Endodermal cell (in vitro differentiated cells): ENCODE results near the gene TMTC1. TPM values are rescaled to one million over a fixed set of nuclear protein-coding genes. Genes with fewer than 3 reads are reported as not detected.

Source experiments
- DNase-seq: peaks from one replicate; pipeline ENCODE4 v3.0.0-alpha.2; 2017
- H3K27ac ChIP-seq: 2 replicates; pipeline ENCODE4 v1.5.1; 2013; ENCODE audit warnings: mild to moderate bottlenecking, low read depth, low read length, moderate library complexity
- H3K27me3 ChIP-seq: 2 replicates; pipeline ENCODE4 v1.6.1; 2013; ENCODE audit warnings: mild to moderate bottlenecking, low read length, moderate library complexity; ENCODE audit not compliant: insufficient read depth, control insufficient read depth, poor library complexity, severe bottlenecking
- H3K36me3 ChIP-seq: 2 replicates; pipeline ENCODE4 v1.7.0; 2013; ENCODE audit warnings: mild to moderate bottlenecking, low read length, moderate library complexity; ENCODE audit not compliant: control insufficient read depth, insufficient read depth
- H3K4me1 ChIP-seq: one replicate; pipeline ENCODE4 v1.7.0; 2013; ENCODE audit warnings: low read length; ENCODE audit not compliant: control insufficient read depth, insufficient read depth
- H3K4me3 ChIP-seq: 2 replicates; pipeline ENCODE4 v1.5.1; 2013; ENCODE audit warnings: mild to moderate bottlenecking, low read length, moderate library complexity
- H3K9ac ChIP-seq: 2 replicates; pipeline ENCODE4 v1.6.1; 2013; ENCODE audit warnings: mild to moderate bottlenecking, low read length, moderate library complexity; ENCODE audit not compliant: poor library complexity, severe bottlenecking; ENCODE audit errors: extremely low read depth
- H3K9me3 ChIP-seq: 2 replicates; pipeline ENCODE4 v1.6.1; 2013; ENCODE audit warnings: mild to moderate bottlenecking, low read length, moderate library complexity; ENCODE audit not compliant: control insufficient read depth
- H3K27ac Mint-ChIP-seq: 2 replicates; pipeline ENCODE4 v1.8.0; 2020; ENCODE audit warnings: mixed read lengths
- H3K27me3 Mint-ChIP-seq: 2 replicates; pipeline ENCODE4 v1.8.0; 2021; ENCODE audit warnings: mild to moderate bottlenecking, mixed read lengths; ENCODE audit not compliant: insufficient read depth
- H3K36me3 Mint-ChIP-seq: 2 replicates; pipeline ENCODE4 v1.8.0; 2020; ENCODE audit warnings: low read depth, mixed read lengths
- H3K4me1 Mint-ChIP-seq: 2 replicates; pipeline ENCODE4 v1.8.0; 2020; ENCODE audit warnings: mixed read lengths
- H3K4me3 Mint-ChIP-seq: 2 replicates; pipeline ENCODE4 v1.8.0; 2020; ENCODE audit warnings: mild to moderate bottlenecking, moderate library complexity, mixed read lengths
- H3K9me3 Mint-ChIP-seq: 2 replicates; pipeline ENCODE4 v1.8.0; 2020; ENCODE audit warnings: mild to moderate bottlenecking, mixed read lengths
- WGBS, 2 experiments: methylation state at CpG; one replicate each; pipeline versions ENCODE4 v1.1.5 to v1.1.7; 2013; ENCODE audit warnings: missing lambda C conversion rate in 2 of 2, mixed read lengths in 1 of 2; ENCODE audit not compliant: insufficient coverage in 1 of 2, insufficient read length in 1 of 2; 5-methylcytosine and 5-hydroxymethylcytosine counted together
- total RNA-seq, 2 donors: library from RNA; stranded (reverse); fragmentation: NEBNext Ultra II Directional in 1 of 2; extraction: Animal tissue kit (Norgen Biotek cat#: 25700) in 1 of 2; gene quantifications; 2 replicates in 1 of 2; 3 replicates in 1 of 2; pipeline ENCODE4 v1.2.1, GENCODE V29; 2021
- TF ChIP-seq, protein P1 (sequence below): fragments of 200-600 bp; sonication (generic); conservative IDR thresholded peaks from 2 replicates; pipeline ENCODE4 v1.5.0; 2021; ENCODE audit warnings: antibody characterized with exemption, mild to moderate bottlenecking

Gene TMTC1
- total RNA-seq, 2 donors from 2014 or later: 31.6 to 71.0 TPM

DNA sequence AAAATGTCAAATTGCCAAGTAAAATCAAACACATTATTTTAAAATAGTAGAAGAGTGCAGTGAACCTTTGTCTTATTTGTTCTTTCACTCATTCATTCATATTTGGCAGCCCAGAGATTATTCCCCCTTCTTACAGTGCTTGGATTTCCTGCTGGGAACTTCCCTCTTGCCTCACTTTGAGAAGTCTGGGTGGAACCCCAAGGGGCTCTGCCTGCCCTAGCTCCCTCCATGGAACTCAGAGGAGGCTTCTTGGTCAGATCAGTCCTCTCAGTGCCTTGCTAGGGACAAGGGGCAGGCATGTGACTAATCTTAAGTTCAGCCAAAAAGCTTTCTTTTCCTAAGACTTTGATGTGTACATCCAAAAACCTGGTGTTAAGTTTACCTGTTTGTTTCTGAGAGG lies 201.6 kb downstream of the TMTC1 start:
- H3K9me3 ChIP-seq: no peaks in the 10 kb centered on the region
- H3K27ac ChIP-seq: no peak overlapping the region
- TF ChIP-seq, protein P1, sequence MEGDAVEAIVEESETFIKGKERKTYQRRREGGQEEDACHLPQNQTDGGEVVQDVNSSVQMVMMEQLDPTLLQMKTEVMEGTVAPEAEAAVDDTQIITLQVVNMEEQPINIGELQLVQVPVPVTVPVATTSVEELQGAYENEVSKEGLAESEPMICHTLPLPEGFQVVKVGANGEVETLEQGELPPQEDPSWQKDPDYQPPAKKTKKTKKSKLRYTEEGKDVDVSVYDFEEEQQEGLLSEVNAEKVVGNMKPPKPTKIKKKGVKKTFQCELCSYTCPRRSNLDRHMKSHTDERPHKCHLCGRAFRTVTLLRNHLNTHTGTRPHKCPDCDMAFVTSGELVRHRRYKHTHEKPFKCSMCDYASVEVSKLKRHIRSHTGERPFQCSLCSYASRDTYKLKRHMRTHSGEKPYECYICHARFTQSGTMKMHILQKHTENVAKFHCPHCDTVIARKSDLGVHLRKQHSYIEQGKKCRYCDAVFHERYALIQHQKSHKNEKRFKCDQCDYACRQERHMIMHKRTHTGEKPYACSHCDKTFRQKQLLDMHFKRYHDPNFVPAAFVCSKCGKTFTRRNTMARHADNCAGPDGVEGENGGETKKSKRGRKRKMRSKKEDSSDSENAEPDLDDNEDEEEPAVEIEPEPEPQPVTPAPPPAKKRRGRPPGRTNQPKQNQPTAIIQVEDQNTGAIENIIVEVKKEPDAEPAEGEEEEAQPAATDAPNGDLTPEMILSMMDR: no peak
- H3K9ac ChIP-seq: no peak overlapping the region
- H3K27me3 ChIP-seq: no peaks in the 10 kb centered on the region
- no peaks in the 10 kb centered on the region for H3K4me1 ChIP-seq
- Mint-ChIP-seq H3K4me3 (no peak overlapping the region), H3K36me3 (peaks cover 30% of the 10 kb centered on the region), H3K27ac (no peak overlapping the region), H3K9me3 (peaks cover 5% of the 10 kb centered on the region), H3K27me3 (no peaks in the 10 kb centered on the region), H3K4me1 (peaks cover 3% of the 10 kb centered on the region)
- H3K4me3 ChIP-seq: no peak overlapping the region
- no peak for DNase-seq
- H3K36me3 ChIP-seq: peaks cover 16% of the 10 kb centered on the region

DNA sequence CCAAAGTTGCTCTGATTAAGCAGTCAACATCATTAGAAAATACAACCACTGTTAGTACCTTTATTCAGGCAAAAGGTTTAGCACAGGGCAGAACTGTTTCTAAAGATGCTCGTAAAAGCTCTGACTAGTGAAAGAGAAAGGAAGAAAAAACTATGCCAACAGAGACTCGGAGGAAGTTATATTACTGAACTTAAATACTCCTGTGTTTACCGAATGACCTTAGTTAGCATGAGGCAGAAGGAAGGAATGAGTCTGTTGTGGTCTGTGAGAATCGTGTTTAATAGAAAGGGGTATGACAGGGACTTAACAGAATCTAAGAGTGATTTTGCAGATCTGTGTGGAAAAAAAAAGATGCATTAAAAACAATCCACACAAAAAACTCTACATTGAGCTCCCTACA lies 202.1 kb downstream of the TMTC1 start:
- Histone ChIP-seq H3K9ac (no peak overlapping the region), H3K36me3 (peaks cover 16% of the 10 kb centered on the region), H3K4me3 (no peak overlapping the region), H3K27ac (no peak overlapping the region), H3K27me3 (no peaks in the 10 kb centered on the region), H3K9me3 (no peaks in the 10 kb centered on the region), H3K4me1 (no peaks in the 10 kb centered on the region)
- Mint-ChIP-seq H3K4me3 (no peak overlapping the region), H3K9me3 (peaks cover 5% of the 10 kb centered on the region), H3K27me3 (no peaks in the 10 kb centered on the region), H3K27ac (no peak overlapping the region), H3K4me1 (peaks cover 1% of the 10 kb centered on the region), H3K36me3 (peaks cover 31% of the 10 kb centered on the region)
- DNase-seq: no peak
- TF ChIP-seq, protein P1: no peak
- 91 to 92% methylated on average over 3 to 4 of the region's 4 CpGs for WGBS, 2 experiments

DNA sequence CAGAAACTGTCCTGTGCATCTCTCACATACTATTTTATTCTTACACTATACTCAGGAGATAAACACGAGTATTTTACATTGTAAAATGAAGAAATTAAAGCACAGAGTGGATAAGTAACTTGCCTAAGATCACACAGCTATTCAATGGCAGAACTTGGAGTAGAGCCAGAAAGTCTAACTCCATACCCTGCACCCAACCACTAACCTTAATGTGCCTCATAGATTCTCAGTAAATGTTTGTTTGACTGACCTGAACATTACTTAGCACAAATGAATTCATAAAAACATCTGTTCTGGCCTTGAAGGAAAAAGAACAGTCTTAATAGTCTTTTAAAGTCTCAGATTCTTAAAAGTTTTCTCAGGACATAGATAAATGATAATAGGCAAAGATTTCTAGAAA lies 202.8 kb downstream of the TMTC1 start:
- H3K4me3 ChIP-seq: no peak overlapping the region
- Mint-ChIP-seq H3K4me3 (no peak overlapping the region), H3K4me1 (peaks cover 1% of the 10 kb centered on the region), H3K27ac (no peak overlapping the region), H3K9me3 (peaks cover 5% of the 10 kb centered on the region), H3K36me3 (peaks cover 38% of the 10 kb centered on the region), H3K27me3 (no peaks in the 10 kb centered on the region)
- no peak for DNase-seq
- H3K27ac ChIP-seq: no peak overlapping the region
- H3K4me1 ChIP-seq: no peaks in the 10 kb centered on the region
- H3K9ac ChIP-seq: no peak overlapping the region
- 92% methylated on average over 1 of the region's 1 CpG; no CpG with 5 or more reads in 1 of the 2 experiments for WGBS, 2 experiments
- no peaks in the 10 kb centered on the region for H3K9me3 ChIP-seq
- no peaks in the 10 kb centered on the region for H3K27me3 ChIP-seq
- TF ChIP-seq, protein P1: no peak
- H3K36me3 ChIP-seq: peaks cover 16% of the 10 kb centered on the region
